Subcutaneous abdominal adipose tissue (tissue), 5 donors: ENCODE measurements around the gene XYLB.

Experiments used
- H3K27ac ChIP-seq: one replicate; pipeline ENCODE4 v1.7.0; 2013; ENCODE audit warnings: low read depth, mild to moderate bottlenecking, inconsistent platforms, low read length, moderate library complexity
- H3K27me3 ChIP-seq, 5 donors: one replicate each; pipeline ENCODE4 v1.7.0; 2013; ENCODE audit warnings: low read length in 5 of 5, inconsistent platforms in 1 of 5; ENCODE audit not compliant: control insufficient read depth in 5 of 5, insufficient read depth in 4 of 5
- H3K36me3 ChIP-seq, 5 donors: one replicate each; pipeline ENCODE4 v1.7.0; 2013; ENCODE audit warnings: low read length in 5 of 5; ENCODE audit not compliant: control insufficient read depth in 5 of 5, insufficient read depth in 5 of 5
- H3K4me1 ChIP-seq, 5 donors: one replicate each; pipeline ENCODE4 v1.7.0; 2013; ENCODE audit warnings: low read length in 5 of 5, mild to moderate bottlenecking in 3 of 5, moderate library complexity in 1 of 5; ENCODE audit not compliant: control insufficient read depth in 5 of 5, insufficient read depth in 5 of 5
- H3K4me3 ChIP-seq, 5 donors: one replicate each; pipeline ENCODE4 v1.7.0; 2013; ENCODE audit warnings: low read length in 5 of 5, low read depth in 1 of 5
- H3K9ac ChIP-seq, 5 donors: one replicate each; pipeline ENCODE4 v1.7.0; 2013; ENCODE audit warnings: low read length in 5 of 5, mild to moderate bottlenecking in 4 of 5, moderate library complexity in 3 of 5
- H3K9me3 ChIP-seq, 5 donors: one replicate each; pipeline ENCODE4 v1.7.0; 2013; ENCODE audit warnings: low read length in 5 of 5; ENCODE audit not compliant: control insufficient read depth in 5 of 5
- donor health status: healthy.
- donor health status: healthy.
- donor health status: healthy.
- donor health status: healthy.
- donor health status: healthy.

Gene XYLB

DNA sequence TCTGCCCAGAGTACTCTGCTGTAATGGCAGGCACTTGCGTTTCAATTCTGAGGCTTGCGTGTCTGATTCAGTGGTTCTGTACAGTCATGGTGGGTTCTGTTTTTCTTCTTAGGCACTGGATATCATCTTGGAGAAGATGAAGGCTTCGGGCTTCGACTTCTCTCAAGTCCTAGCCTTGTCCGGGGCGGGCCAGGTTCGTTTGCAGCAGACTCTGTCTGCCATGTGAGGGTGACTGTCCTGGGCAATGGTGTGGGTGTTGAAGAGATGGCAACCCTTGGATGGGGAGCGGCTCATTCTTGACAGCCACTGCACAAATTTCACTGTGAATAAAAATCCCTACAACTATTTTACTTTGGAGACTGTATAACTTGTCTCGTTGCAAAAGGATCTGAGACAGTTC, 16.2 kb downstream of the XYLB start:
- Histone ChIP-seq H3K9me3 (no peaks in the 10 kb centered on the region), H3K4me1 (no peaks in the 10 kb centered on the region), H3K27ac (no peak overlapping the region), H3K27me3 (no peaks in the 10 kb centered on the region), H3K36me3 (peaks cover 0 to 44% (median 25%) of the 10 kb centered on the region in 5 donors), H3K4me3 (no peak overlapping the region), H3K9ac (no peak overlapping the region)

DNA sequence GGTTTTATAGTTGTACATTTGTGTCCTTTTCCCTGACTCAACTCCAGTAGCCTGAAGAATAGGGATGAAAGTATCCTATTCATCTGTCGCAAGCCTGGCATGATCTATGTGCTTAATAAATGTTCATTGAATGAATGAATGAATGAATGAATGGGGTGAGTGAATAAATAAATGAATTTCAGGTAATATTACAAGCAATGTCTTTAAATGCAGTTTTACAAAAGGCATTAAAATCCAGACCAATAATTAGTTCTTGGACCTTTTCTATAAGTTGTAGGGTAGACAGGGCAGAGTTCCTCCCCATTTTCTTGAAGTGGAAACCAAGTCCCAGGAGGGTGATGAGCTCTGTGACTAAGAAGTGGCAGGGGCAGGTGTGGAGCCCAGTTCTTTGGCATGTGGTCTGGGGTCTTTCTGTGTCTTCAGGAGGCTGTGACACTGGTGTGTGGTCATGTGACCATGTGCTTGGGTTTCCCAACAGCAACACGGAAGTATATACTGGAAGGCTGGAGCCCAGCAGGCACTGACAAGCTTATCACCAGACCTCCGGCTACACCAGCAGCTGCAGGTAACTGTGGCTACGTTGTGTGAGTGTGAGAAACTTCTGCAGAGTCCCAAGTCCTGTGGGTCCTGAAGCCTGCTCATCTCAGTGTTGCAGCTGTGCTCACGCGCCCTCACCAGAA, 18.3 kb downstream of the XYLB start:
- Histone ChIP-seq H3K36me3 (peaks cover 0 to 52% (median 32%) of the 10 kb centered on the region in 5 donors), H3K27ac (no peak overlapping the region)

DNA sequence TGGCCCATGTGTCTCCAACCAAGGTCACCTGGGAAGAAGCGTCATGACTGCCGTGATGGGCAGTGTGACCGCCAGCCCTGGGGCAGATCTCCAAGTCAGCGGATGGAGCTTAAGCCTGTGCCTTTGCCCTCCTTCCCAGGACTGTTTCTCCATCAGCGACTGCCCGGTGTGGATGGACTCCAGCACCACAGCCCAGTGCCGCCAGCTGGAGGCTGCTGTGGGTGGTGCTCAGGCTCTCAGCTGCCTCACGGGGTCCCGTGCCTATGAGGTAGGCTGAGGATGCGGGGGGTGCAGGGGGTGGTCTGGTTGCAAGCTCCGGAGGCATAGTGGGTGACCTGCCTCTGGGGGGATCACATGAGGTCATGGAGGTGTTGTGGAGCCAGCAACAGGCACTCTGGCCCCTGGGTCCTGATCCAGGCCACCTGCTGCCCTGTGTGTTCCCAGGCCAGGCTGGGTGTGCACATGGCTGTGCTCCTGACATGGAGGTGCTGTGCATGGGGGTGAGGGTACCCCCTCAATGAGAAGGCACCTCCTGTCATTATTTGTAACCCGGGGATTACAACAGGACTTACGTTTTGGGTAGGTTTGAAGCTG, 19.0 kb downstream of the XYLB start:
- Histone ChIP-seq H3K36me3 (peaks cover 0 to 53% (median 37%) of the 10 kb centered on the region in 5 donors), H3K27me3 (no peaks in the 10 kb centered on the region), H3K9ac (no peak overlapping the region), H3K9me3 (peaks cover 0 to 2% (median 0%) of the 10 kb centered on the region in 5 donors), H3K27ac (no peak overlapping the region), H3K4me3 (no peak overlapping the region), H3K4me1 (no peaks in the 10 kb centered on the region)

More for the DNA sequence above, 18.3 kb downstream of the XYLB start:
- Histone ChIP-seq H3K9ac (no peak overlapping the region), H3K9me3 (peaks cover 0 to 2% (median 0%) of the 10 kb centered on the region in 5 donors), H3K4me1 (no peaks in the 10 kb centered on the region), H3K4me3 (no peak overlapping the region), H3K27me3 (no peaks in the 10 kb centered on the region)

DNA sequence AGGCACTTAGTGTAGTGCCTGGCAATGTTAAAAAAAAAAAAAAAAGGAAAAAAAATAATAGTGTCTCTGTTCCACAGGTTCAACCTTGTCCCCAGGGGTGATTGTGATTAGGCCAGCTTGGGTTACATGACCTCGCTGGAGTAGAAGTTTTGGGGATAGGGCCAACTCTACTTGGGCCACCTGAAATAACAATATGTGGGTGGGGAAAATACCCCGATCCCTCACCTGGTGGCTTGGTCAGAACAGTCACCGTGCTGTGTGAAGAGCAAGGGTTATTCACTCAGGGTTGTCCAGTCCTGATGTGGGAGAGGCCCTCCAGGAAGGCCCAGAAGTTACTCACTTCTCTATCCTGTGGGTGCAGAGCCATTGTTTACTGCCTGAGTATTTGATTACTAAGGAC, 19.5 kb downstream of the XYLB start:
- Histone ChIP-seq H3K9me3 (peaks cover 0 to 2% (median 0%) of the 10 kb centered on the region in 5 donors), H3K4me3 (no peak overlapping the region), H3K27me3 (no peaks in the 10 kb centered on the region), H3K36me3 (peaks cover 0 to 54% (median 39%) of the 10 kb centered on the region in 5 donors), H3K27ac (no peak overlapping the region), H3K9ac (no peak overlapping the region), H3K4me1 (no peaks in the 10 kb centered on the region)

DNA sequence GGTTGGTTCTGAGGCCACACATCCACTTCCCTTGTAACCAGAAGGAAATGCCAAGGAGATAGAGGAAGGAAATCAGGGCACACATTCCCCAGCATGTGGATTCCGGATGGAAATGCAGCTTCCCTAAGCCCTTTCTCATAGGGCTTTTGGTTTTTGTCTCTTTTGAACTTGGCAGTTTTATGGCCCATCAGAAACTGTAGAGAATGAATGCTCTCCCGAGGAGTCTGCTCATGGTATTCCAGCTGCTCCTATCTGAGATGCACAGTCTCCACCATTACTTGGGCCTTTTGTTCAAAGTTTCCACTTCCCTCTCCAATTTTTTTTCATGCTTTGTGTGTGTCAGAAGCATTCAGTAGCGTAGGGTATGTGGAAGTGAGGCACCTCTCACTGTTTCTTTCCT, 21.2 kb downstream of the XYLB start:
- no peak overlapping the region for H3K27ac ChIP-seq

DNA sequence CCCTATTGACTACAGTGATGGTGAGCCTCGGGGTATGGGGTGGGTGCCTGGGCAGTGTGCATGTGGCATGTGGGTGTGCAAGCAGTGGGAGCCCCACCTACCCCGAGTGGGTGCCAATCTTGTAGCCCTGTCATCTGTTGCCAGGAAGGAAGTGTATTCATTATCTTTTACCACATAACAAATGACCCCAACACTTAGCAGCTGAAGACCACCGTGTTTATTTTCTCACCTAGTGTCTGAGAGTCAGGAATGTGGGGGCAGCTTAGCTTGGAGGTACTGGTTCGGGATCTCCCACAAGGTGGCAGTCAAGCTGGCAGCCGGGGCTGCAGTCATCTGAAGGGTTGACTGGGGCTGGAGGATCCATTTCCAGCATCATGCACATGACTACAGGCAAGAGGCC, 21.7 kb downstream of the XYLB start:
- Histone ChIP-seq H3K9ac (no peak overlapping the region), H3K27ac (no peak overlapping the region), H3K9me3 (peaks cover 0 to 2% (median 0%) of the 10 kb centered on the region in 5 donors), H3K4me1 (no peaks in the 10 kb centered on the region), H3K4me3 (no peak overlapping the region), H3K36me3 (peaks cover 3 to 57% (median 44%) of the 10 kb centered on the region in 5 donors), H3K27me3 (no peaks in the 10 kb centered on the region)

More for the DNA sequence above, 21.2 kb downstream of the XYLB start:
- Histone ChIP-seq H3K36me3 (peaks cover 3 to 59% (median 47%) of the 10 kb centered on the region in 5 donors), H3K4me1 (no peaks in the 10 kb centered on the region), H3K9me3 (peaks cover 0 to 2% (median 0%) of the 10 kb centered on the region in 5 donors), H3K4me3 (no peak overlapping the region), H3K9ac (no peak overlapping the region), H3K27me3 (no peaks in the 10 kb centered on the region)

DNA sequence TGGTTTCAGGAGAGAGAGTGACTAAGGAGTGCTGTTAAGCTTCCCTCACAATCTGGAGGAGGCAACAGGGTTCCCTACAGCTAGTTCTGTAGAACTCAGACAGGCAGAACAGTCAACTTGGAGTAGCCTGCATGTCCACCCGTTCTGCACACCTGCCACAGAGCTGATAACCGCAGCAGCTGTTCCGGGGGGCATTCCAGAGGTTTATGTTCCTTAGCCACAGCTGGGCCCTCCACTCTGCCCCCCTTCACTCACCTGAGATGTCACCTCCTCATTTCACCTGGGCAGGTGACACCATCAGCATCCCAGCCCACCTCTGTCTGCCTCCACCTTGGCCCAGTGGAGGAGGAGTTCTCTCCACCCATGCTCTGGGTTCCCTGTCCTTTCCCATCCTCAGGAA, 22.6 kb downstream of the XYLB start:
- Histone ChIP-seq H3K36me3 (peaks cover 3 to 60% (median 42%) of the 10 kb centered on the region in 5 donors), H3K4me1 (no peaks in the 10 kb centered on the region), H3K27me3 (no peaks in the 10 kb centered on the region), H3K9me3 (peaks cover 0 to 2% (median 0%) of the 10 kb centered on the region in 5 donors), H3K27ac (no peak overlapping the region), H3K4me3 (no peak overlapping the region), H3K9ac (no peak overlapping the region)

DNA sequence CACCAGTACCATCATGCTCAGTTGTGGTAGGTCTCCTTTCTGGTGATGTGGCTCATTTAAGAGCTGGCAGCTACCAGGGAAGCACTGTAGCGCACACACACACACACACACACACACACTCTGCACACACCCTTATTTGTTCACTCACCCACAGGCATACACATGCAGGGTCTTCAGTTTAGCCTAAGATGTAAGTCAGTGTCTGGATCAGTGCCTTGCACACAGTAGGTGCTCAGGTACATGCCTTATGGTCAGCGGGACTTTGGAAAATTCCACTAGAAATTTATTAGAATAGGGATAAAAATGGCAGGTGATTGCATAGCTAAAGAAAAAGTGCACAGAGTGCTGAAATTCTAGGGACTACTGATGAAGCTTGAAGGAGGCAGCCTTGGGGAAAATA, 23.6 kb downstream of the XYLB start:
- Histone ChIP-seq H3K27ac (no peak overlapping the region), H3K9me3 (peaks cover 0 to 2% (median 0%) of the 10 kb centered on the region in 5 donors), H3K27me3 (no peaks in the 10 kb centered on the region), H3K36me3 (peaks cover 3 to 61% (median 45%) of the 10 kb centered on the region in 5 donors), H3K4me3 (no peak overlapping the region), H3K4me1 (no peaks in the 10 kb centered on the region), H3K9ac (no peak overlapping the region)

DNA sequence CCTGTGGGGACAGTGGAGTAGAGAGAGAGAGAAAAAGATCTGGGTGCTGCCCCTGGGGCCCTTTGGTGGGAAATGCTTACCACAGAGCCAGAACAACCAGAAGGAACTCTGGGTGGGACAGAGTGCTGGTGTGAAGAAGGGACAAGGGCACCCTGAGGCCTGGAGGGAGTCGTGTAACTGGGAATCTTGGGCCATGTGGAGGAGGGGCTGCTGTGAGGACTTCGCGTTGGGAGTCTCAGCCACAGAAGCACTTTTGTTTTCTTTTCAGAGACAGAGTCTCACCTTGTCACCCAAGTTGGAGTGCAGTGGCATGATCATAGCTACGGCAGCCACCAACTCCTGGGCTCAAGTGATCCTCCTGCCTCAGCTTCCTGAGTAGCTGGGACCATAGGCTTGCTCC, 24.3 kb downstream of the XYLB start:
- H3K4me3 ChIP-seq = no peak overlapping the region
- peaks cover 0 to 2% (median 0%) of the 10 kb centered on the region in 5 donors for H3K9me3 ChIP-seq
- peaks cover 0 to 2% (median 0%) of the 10 kb centered on the region in 5 donors for H3K4me1 ChIP-seq
- H3K36me3 ChIP-seq = peaks cover 3 to 61% (median 44%) of the 10 kb centered on the region in 5 donors
- H3K9ac ChIP-seq = no peak overlapping the region
- no peaks in the 10 kb centered on the region for H3K27me3 ChIP-seq
- H3K27ac ChIP-seq = no peak overlapping the region

DNA sequence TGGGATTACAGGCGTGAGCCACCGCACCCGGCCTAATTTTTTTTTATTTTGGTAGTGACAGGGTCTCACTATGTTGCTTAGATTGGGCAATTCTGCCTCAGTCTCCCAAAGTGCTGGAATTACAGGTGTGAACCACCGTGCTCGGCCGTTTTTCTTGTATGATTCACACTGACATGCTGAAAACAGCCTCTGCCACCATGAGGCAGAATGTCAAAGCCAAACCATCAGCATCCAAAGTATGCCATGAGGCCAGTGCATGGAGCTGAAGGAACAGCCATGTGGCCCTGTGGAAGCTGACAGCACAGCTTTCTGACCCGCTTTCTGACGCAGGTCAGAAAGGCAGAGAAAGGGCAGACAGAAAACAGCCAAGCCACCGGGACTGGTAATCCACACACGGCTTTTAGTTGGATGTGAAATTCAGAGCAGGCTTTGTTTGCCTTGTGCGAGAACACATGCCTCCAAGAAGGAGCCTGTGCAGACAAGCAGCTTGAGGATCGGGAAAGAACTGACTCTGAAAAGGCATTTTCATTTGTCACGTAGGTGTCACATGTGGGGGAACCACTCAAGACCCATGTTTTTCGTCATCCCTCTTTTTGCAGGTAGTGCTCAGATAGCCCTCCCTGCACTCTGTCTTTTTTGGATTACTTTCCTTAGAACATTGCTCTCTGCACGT, 25.1 kb downstream of the XYLB start:
- Histone ChIP-seq H3K36me3 (peaks cover 3 to 66% (median 48%) of the 10 kb centered on the region in 5 donors), H3K27me3 (no peaks in the 10 kb centered on the region), H3K4me1 (peaks cover 0 to 2% (median 0%) of the 10 kb centered on the region in 5 donors), H3K27ac (no peak overlapping the region), H3K4me3 (no peak overlapping the region), H3K9ac (no peak overlapping the region), H3K9me3 (peaks cover 0 to 2% (median 0%) of the 10 kb centered on the region in 5 donors)
